Measurements from ENCODE around the gene SPESP1.

SPESP1 gene

DNA sequence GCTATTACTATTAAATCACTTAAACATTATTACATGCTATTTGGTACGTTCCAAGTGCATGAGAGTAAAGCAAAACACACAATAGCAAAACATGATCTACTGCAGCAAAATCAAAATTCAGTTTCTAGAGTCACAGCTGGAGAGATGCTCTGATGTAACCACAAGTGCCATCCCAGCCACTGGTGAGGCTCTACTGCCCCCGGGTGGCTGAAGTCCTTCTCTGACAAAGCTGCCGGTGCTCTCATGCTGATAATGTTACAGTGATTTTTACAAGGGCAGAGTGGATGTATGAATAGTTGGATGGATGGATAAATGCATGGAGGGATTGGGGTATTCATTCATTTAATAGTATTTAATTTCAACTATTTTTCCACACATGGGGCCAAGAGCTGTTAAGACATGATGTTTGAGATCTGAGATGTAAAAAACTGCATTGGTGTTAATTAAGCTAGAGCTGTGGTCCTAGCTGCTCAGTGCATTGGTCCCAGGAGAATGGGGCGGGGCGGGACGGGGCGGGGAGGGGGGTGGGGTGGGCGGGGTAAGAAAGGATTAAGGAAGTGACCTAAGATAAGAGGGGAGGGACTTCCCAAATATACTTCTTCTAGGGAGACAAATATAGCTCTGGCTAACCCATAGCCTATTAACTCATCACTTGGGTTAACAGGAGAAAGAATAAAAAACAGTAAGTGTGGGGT lies 5.3 kb upstream of the SPESP1 start:
- FAIRE-seq (peak; percentile 35), DNase-seq (ENCODE audit: insufficient read length, low spot score) (peak; percentile 43)
- TF ChIP-seq, protein P1, sequence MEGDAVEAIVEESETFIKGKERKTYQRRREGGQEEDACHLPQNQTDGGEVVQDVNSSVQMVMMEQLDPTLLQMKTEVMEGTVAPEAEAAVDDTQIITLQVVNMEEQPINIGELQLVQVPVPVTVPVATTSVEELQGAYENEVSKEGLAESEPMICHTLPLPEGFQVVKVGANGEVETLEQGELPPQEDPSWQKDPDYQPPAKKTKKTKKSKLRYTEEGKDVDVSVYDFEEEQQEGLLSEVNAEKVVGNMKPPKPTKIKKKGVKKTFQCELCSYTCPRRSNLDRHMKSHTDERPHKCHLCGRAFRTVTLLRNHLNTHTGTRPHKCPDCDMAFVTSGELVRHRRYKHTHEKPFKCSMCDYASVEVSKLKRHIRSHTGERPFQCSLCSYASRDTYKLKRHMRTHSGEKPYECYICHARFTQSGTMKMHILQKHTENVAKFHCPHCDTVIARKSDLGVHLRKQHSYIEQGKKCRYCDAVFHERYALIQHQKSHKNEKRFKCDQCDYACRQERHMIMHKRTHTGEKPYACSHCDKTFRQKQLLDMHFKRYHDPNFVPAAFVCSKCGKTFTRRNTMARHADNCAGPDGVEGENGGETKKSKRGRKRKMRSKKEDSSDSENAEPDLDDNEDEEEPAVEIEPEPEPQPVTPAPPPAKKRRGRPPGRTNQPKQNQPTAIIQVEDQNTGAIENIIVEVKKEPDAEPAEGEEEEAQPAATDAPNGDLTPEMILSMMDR (IDR thresholded peaks at IDR 0.05; ENCODE audit: insufficient read depth, missing control alignments) = peak; percentile 96

DNA sequence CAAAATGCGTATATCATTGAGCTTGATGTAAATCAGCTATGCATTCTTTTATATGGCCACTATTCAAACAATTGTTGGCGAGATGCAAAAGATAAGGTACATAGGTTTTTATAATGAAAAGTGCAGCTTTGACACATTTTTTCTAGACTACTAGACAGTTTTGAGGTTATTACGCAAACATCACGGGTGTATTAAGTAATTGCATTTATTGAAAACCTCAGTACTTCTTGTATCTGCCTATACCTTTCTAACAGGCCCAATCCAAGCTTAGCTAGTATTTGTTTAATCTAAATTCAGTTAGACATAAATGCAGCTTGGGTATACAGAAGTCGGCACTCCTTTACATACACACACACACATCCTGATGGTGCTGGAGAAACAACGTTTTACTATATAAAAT lies 2.7 kb downstream of the SPESP1 start:
- TF ChIP-seq, protein P1 (IDR thresholded peaks at IDR 0.05; ENCODE audit: insufficient read depth, missing control alignments) = no peak
- DNase-seq (ENCODE audit: insufficient read length, low spot score) (no peak), FAIRE-seq (no peak)

DNA sequence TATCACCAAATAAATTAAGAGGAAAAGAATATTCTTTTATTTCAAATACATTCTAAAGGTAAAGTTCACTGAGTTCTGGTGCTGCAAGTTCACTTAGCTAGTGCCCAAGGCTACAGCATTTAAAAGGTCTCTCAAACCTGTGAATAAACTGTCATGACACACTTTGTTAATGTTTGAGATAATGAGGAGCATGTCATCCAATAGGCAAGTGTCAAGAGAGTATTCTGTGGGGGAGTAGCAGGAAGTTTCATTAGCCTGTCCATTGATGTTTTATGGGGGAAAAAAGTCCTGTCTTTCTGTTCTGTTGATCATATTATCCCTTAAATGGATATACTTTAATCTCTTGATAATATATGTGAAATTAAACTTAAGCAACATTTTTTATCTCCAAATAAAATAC lies 4.0 kb downstream of the SPESP1 start:
- TF ChIP-seq, protein P1 (IDR thresholded peaks at IDR 0.05; ENCODE audit: insufficient read depth, missing control alignments) = no peak
- FAIRE-seq (no peak), DNase-seq (ENCODE audit: insufficient read length, low spot score) (no peak)

DNA sequence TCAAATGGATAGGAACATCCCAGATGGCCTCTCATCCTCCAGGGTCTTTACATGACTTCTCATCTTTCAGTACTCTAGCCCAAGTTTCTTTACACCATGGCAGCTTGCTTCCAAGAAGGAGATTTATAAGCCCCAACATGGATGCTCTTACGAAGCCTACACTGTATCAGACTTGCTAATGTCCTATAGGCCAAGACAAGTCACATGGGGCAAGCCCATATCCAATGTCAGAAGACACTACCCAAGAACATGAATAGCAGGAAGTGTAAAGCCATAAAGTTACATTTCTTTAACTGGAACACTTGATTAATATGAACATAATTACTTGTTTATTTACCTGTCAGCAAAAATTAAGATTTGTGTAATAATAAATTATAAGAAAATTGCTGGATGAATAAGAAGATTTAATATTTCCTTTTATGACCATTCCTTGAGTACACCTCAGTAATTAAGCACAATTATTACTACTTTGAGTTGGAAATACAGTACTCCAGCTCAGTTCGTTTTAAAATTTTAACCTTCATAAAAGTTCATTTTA lies 5.1 kb downstream of the SPESP1 start:
- FAIRE-seq (no peak), DNase-seq (ENCODE audit: insufficient read length, low spot score) (no peak)
- TF ChIP-seq, protein P1 (IDR thresholded peaks at IDR 0.05; ENCODE audit: insufficient read depth, missing control alignments) = no peak

DNA sequence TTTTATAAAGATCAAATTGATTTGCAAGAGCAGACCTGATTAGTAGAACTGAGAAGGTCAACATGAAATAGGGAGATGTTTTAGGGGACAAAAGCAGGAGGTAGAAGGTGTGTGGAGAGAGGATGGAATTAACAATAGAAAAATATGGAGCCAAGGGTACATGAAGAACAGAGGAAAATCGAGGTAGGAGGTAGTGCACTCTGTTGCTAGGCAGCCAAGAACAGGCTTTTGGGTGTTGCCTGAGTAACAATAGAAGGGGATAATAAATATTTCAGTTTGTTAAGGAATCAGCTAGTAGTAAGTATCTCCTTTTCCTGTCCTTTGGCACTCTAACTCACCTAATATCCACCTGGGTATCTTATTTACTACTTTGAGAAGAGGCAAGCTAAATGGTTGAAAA lies 9.2 kb downstream of the SPESP1 start:
- DNase-seq (ENCODE audit: insufficient read length, low spot score) (no peak), FAIRE-seq (no peak)
- TF ChIP-seq, protein P1 (IDR thresholded peaks at IDR 0.05; ENCODE audit: insufficient read depth, missing control alignments) = no peak

DNA sequence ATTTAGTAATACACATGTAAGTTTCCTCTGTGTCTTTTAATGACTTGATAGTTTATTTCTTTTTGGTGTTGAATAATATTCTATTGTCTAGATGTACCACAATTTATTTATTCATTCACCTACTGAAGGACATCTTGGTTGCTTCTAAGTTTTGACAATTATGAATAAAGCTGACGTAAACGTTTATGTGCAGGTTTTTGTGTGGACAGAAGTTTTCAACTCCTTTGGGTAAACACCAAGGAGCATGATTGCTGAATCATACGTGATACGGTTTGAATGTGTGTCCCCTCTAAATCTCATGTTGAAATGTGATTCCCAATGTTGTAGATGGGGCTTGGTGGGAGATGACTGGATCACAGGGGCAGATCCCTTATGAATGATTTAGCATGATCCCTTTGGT lies 21.5 kb downstream of the SPESP1 start:
- DNase-seq (ENCODE audit: insufficient read length, low spot score) = no peak
- FAIRE-seq = no peak
- TF ChIP-seq, protein P1 (IDR thresholded peaks at IDR 0.05; ENCODE audit: insufficient read depth, missing control alignments) = no peak

DNA sequence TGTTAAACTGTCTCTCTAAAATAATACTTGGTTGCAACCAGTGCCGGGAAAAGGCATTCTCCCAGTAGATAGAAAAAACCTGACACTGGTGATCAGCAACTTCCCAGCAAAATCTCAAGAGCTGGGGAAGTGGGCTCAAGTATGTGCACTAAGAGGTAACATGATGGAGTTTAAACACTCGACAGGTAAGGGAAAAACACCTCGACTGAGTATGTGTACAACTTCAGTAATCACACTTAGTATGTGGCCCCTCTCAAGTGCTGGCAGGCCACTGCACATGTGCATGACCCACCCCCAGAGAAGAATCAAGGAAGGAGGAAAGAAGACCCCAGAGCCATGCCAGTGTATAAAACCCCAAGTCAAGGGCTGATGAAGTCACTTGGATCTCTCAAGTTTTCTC lies 27.4 kb downstream of the SPESP1 start:
- FAIRE-seq = no peak
- TF ChIP-seq, protein P1 (IDR thresholded peaks at IDR 0.05; ENCODE audit: insufficient read depth, missing control alignments) = no peak

More for the DNA sequence above, 27.4 kb downstream of the SPESP1 start:
- DNase-seq (ENCODE audit: insufficient read length, low spot score) = no peak

Data from D721Med (cell line).